T follicular helper cell (primary cell): ENCODE data around the gene MEI1.

Experiments
- DNase-seq: peaks from one replicate; pipeline ENCODE4 v3.0.0-alpha.2; 2020; ENCODE audit warnings: low read depth

The MEI1 gene

DNA sequence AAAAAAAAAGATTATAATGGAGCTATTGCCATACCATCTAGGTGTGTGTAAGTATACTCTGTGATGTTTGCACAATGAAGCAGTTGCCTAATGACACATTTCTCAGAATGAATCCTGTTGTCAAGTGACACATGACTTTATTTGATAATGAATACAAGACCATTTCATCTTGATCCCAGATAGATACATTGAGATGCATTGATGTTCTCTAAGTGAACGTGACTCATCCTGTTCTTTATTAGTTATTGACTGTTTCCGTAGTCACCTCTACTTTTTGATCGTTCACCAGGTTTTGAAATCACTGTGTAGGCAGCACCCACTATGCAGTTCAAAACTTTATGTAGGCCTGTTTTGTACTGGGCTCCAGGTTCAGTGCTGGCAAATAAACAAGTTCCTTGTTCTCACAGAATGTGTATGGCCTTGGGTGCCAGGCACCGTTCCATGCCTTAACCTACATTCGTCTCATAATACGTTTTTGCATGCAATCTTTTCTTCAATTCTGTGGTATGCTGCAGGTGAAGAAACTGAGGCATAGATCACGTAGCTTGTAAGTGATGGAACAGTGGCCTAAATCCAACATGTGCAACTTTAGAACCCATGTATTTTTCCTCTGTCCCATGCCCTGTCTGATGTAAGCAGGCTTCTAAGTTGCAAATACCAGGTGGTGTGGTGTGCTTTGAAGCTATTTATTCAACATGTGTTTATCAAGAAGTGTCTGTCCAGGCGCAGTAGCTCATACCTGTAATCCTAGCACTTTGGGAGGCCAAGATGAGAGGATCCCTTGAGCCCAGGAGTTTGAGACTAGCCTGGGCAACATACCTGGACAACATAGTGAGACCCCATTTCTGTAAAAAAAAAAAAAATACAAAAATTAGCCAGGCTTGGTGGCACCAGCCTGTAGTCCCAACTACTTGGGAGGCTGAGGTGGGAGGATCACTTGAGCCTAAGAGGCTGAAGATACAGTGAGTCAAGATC lies 144.0 kb downstream of the MEI1 start:
- no peak for DNase-seq

DNA sequence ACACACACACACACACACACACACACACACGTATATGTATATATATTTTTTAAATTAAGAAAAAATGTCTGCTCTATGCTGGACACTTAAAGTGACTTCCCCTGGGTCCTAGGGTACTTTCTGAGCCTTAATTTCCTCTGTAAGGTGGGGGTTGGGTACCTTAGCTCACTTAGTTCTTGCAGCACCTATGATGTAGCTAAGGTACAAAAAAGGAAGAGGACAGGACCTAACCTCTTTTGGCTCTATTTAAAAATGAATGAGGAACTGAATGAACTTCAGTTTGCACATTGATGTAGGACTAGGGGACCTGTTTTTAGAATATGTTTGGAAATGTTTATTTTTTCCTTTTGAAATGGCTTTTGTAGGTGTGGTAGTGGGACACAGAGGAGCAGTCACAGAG lies 144.7 kb downstream of the MEI1 start:
- no peak for DNase-seq

GRCh38 chr22:41844513-41844912 lies 145.2 kb downstream of the MEI1 start:
- no peak for DNase-seq

GRCh38 chr22:41845380-41846267 lies 146.3 kb downstream of the MEI1 start:
- no peak for DNase-seq

DNA sequence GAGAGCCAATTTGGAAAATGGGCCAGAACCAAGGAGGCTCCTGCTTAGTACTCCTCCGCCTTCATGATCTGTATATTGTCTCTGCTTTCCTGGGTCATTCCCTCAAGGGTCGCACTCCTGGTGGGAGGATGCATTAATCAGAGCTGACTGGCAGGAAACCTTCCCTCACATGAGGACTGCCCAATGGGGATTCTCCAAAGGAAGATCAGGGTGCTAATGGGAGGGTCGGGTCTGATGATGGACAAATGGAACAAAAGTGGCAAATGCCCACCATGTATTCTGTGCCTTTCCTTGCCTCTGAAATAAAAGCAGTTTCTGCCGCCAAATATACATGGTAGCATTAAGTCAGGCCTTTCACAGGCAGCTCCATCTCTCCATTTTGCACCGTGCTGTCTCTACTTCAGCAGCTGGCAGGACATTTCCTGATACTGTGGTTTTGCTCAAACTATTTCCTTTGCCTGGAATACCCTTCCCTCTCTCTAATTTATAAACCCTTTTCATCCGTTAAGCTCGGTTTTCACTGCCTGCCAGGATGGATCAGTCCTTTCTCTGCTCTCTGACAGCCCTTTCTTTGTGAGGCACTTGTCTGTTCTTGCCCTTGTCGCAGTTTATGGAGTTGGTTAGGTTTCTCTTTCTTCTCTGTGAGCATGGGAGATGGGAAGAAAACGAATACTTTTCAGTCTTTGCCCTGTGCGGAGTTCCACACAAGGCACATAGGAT lies 147.1 kb downstream of the MEI1 start:
- no peak for DNase-seq

GRCh38 chr22:41847300-41847699 lies 148.0 kb downstream of the MEI1 start:
- no peak for DNase-seq

- DNase-seq: no peak
Observed at GRCh38 chr22:41848468-41848867, 149.2 kb downstream of the MEI1 start.
